A673 (cell line): ENCODE measurements around the gene PEX11G.

Experiments used
- CTCF ChIP-seq: fragments of 300-800, 200-600 bp; sonication (generic); conservative IDR thresholded peaks from 2 replicates; pipeline ENCODE4 v1.5.1; 2017; ENCODE audit warnings: low read depth, mild to moderate bottlenecking, antibody characterized with exemption, low read length, moderate library complexity, mixed read lengths
- EZH2 ChIP-seq: fragments of 200-600 bp; sonication (generic); IDR thresholded peaks from 2 replicates; pipeline ENCODE4 v1.6.1; 2017; ENCODE audit warnings: borderline replicate concordance, low read depth, mild to moderate bottlenecking, mixed read lengths, antibody characterized with exemption, low read length; ENCODE audit not compliant: poor library complexity, severe bottlenecking

- no peak for TF ChIP-seq CTCF
- no peak for TF ChIP-seq EZH2
Measured at GRCh38 chr19:7426986-7427385, 61.8 kb downstream of the PEX11G start.
